Neuron (in vitro differentiated cells): ENCODE data around the gene RNU7-1.

Source experiments
- H2AFZ ChIP-seq: one replicate; pipeline ENCODE4 v1.6.1; 2013; ENCODE audit warnings: low read depth, mild to moderate bottlenecking, inconsistent platforms, low read length, moderate library complexity
- H3K27me3 ChIP-seq: one replicate; pipeline ENCODE4 v1.6.1; 2013; ENCODE audit warnings: low read length; ENCODE audit not compliant: insufficient read depth
- H3K36me3 ChIP-seq: one replicate; pipeline ENCODE4 v1.6.1; 2013; ENCODE audit warnings: low read length; ENCODE audit not compliant: insufficient read depth
- H3K4me1 ChIP-seq: one replicate; pipeline ENCODE4 v1.6.1; 2013; ENCODE audit warnings: low read length; ENCODE audit not compliant: insufficient read depth
- H3K4me3 ChIP-seq: 2 replicates; pipeline ENCODE4 v1.5.1; 2013; ENCODE audit warnings: mild to moderate bottlenecking, low read length, moderate library complexity
- H3K9me3 ChIP-seq: one replicate; pipeline ENCODE4 v1.6.1; 2013; ENCODE audit warnings: low read length

Gene RNU7-1

DNA sequence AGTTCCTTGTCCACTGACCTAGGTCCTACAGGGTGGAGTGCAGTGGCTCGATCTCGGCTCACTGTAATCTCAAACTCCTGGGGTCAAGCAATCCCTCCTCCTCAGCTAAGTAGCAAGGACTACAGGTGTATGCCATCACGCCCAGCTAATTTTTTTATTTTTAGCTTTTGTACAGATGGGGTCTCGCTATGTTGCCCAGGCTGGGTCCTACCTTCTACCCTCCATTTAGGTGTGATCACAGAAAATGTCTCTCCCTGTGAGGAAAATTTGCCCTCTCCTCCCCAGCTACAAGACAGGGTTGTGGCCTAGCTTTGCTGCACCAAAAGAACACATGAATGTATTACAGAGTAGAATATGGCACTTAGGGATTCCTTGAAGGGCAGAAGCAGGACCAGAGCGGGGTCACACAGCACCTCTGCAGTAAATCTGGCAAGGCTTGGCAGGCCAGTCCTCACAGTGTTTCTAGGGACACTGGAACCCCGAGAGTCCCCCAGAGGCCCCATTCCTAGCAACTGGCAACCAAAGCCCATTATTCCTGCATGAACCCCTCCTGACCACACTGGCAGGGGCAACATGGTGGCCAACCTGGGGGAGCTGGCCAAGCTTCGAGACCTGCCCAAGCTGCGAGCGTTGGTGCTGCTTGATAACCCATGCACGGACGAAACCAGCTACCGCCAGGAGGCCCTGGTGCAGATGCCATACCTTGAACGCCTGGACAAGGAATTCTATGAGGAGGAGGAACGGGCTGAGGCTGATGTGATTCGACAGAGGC is 31.3 kb upstream of the RNU7-1 start:
- Histone ChIP-seq H3K4me3 (no peak overlapping the region), H3K36me3 (no peaks in the 10 kb centered on the region), H3K4me1 (peaks cover 13% of the 10 kb centered on the region), H2AFZ (no peak overlapping the region), H3K27me3 (no peaks in the 10 kb centered on the region), H3K9me3 (no peaks in the 10 kb centered on the region)

DNA sequence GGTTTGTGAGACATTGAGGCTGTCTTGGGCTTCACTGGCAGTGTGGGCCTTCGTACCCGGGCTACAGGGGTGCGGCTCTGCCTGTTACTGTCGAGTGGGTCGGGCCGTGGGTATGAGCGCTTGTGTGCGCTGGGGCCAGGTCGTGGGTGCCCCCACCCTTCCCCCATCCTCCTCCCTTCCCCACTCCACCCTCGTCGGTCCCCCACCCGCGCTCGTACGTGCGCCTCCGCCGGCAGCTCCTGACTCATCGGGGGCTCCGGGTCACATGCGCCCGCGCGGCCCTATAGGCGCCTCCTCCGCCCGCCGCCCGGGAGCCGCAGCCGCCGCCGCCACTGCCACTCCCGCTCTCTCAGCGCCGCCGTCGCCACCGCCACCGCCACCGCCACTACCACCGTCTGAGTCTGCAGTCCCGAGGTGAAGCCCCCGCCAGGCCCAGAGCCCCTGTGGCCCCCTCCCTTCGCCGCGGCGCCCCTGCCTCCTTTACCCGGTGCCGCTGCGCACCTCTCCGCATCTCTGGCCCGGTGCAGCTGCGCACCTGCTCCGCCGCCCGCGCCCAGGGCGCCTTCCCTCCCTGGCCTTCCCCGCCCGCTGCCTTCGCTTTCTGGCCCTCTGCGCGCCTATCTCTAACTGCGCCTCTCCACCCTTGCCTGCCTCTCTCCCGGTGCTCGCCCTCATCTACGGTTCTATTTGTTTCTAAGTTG is 29.2 kb upstream of the RNU7-1 start, which contains the start of gene ENO2:
Gene ENO2 (plus strand): TSS at position 335 of the 701 bp plus-strand sequence. CDS start 1,253 bp downstream, outside the sequence.
- H3K4me1 ChIP-seq = peaks cover 13% of the 10 kb centered on the region
- peaks cover 3% of the 10 kb centered on the region for H3K36me3 ChIP-seq
- peak within 1 kb of the TSS; percentile 59 for H3K4me3 ChIP-seq
- H3K9me3 ChIP-seq = no peaks in the 10 kb centered on the region
- H3K27me3 ChIP-seq = no peaks in the 10 kb centered on the region
- H2AFZ ChIP-seq = peak within 1 kb of the TSS; percentile 80

DNA sequence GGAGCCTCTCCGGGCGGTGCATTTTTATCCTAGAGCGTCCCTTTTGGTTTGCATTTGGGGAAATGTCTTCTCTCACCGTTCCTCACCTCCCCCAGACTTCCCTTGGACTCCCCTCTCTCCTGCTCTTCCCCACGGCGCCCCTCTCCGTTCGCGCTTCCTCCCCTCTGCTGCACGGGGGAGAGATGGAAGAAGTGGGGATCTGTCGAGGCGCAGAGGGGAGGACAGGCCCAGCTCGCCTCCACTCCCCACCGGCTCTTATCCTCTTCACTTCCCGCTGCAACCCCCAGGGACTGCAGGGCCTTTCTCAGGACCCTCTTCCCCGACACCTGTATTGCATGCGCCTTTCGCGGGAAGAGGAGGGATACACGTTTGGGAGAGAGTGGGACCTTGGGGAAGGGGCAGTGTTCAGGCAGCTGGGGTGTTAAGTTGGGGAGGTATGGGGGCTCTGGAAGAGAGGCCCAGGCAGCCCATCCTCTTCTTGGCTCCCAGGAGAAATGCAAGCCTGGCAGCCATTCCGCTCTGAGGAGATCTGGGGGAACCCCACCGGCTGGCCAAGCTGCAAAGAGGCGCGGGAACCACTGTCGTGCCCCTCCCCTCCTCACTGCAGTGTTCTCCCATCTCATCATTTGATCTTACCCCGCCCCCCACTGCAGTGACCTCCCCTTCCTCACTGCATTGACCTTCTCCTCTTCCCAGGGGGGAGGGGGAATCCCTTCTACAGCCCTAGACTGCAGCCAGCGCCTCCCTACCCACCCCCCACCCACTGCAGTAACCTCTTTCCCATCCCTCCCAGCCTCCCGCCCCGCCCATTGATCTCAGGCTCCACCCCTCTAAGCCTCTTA is 28.4 kb upstream of the RNU7-1 start:
- Histone ChIP-seq H2AFZ (peak overlapping the region; percentile 80), H3K27me3 (no peaks in the 10 kb centered on the region), H3K4me3 (peak overlapping the region; percentile 59), H3K9me3 (no peaks in the 10 kb centered on the region), H3K4me1 (peaks cover 13% of the 10 kb centered on the region), H3K36me3 (peaks cover 5% of the 10 kb centered on the region)

DNA sequence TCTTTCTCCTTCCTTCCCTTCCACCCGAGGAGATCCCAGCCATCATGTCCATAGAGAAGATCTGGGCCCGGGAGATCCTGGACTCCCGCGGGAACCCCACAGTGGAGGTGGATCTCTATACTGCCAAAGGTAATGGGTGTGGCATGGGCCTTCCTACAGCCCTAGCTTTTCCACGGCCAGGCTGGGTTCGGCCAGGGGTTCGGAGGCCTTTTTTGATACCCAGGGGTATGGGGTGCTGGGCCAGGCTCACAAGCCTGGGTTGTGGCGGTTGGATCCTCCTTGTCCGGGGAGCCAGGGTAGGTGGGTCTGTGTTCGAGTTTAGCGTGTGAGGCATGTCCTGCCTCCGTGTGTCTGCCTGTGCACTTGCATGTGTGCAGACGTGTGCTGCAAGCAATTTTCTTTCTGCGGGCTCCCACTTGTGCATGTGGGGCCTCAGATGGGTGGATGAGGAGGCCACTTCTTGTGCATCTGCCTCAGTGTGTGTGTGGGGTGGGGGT is 27.8 kb upstream of the RNU7-1 start:
- Histone ChIP-seq H3K4me1 (peaks cover 13% of the 10 kb centered on the region), H3K27me3 (no peaks in the 10 kb centered on the region), H3K36me3 (peaks cover 6% of the 10 kb centered on the region), H3K9me3 (no peaks in the 10 kb centered on the region), H2AFZ (no peak overlapping the region), H3K4me3 (no peak overlapping the region)

DNA sequence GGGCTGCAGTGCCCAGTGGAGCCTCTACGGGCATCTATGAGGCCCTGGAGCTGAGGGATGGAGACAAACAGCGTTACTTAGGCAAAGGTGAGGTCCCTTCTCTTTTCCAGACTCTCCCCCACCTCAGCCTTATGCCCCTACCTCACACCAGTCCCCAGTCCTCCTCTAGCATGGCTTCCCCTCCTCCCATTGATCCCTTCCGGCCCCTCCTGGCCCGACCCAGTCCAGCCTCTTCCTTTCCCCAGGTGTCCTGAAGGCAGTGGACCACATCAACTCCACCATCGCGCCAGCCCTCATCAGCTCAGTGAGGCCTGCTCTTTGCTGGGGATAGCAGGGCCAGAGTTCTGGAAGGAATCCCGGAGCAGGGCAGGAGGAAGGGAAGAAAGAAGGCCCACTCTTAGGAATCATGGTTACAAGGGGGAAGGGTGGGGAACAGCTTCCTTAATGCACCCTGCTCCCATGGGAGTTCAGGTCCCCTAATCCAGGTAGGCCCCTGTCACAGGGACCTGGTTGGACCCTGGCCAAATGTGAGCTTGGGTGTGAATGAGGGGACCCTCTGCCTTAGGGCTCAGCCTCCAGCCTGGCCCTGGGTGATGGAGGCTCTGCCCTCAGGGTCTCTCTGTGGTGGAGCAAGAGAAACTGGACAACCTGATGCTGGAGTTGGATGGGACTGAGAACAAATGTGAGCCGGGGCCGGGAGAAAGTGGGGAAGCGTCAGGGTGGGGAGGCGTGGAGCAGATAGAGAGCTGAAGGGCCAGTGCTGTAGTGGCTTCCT is 27.0 kb upstream of the RNU7-1 start:
- Histone ChIP-seq H3K36me3 (peaks cover 10% of the 10 kb centered on the region), H2AFZ (no peak overlapping the region), H3K4me3 (no peak overlapping the region), H3K9me3 (no peaks in the 10 kb centered on the region), H3K27me3 (no peaks in the 10 kb centered on the region), H3K4me1 (peaks cover 13% of the 10 kb centered on the region)

DNA sequence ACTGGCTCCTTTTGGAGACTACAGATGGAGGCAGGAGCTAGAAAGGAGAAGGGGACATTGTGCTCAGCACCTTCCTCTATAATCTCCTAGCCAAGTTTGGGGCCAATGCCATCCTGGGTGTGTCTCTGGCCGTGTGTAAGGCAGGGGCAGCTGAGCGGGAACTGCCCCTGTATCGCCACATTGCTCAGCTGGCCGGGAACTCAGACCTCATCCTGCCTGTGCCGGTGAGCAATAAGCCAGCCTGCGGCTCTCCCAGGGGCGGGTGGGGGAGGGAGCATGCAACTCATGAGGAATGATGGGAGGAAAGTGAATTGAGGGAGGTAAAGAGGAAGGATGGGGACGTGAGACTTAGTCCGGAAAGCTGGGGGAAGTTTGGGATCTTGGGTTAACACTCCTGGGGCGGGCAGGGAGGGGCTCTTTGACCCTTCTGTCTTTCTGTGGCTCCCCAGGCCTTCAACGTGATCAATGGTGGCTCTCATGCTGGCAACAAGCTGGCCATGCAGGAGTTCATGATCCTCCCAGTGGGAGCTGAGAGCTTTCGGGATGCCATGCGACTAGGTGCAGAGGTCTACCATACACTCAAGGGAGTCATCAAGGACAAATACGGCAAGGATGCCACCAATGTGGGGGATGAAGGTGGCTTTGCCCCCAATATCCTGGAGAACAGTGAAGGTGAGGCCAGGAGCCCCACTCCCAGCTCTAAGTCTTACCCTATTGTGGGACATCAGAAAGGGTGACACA is 26.0 kb upstream of the RNU7-1 start:
- peaks cover 14% of the 10 kb centered on the region for H3K4me1 ChIP-seq
- no peak overlapping the region for H3K4me3 ChIP-seq
- H3K36me3 ChIP-seq = peaks cover 10% of the 10 kb centered on the region
- H3K27me3 ChIP-seq = no peaks in the 10 kb centered on the region
- no peak overlapping the region for H2AFZ ChIP-seq
- no peaks in the 10 kb centered on the region for H3K9me3 ChIP-seq

DNA sequence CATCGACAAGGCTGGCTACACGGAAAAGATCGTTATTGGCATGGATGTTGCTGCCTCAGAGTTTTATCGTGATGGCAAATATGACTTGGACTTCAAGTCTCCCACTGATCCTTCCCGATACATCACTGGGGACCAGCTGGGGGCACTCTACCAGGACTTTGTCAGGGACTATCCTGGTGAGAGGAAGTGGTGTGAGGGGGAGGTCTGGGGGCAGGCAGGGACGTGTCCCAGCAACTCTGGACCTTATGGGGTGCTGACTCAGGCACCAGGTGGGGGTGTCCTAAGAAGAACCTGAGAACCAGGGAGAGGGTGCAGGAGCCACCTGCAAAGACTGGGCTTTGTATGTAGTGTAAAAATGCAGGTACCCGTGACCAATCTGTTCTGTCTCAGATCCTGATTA is 24.0 kb upstream of the RNU7-1 start:
- Histone ChIP-seq H3K9me3 (no peaks in the 10 kb centered on the region), H3K27me3 (no peaks in the 10 kb centered on the region), H3K36me3 (peaks cover 10% of the 10 kb centered on the region), H3K4me3 (no peak overlapping the region), H3K4me1 (peaks cover 27% of the 10 kb centered on the region), H2AFZ (no peak overlapping the region)

DNA sequence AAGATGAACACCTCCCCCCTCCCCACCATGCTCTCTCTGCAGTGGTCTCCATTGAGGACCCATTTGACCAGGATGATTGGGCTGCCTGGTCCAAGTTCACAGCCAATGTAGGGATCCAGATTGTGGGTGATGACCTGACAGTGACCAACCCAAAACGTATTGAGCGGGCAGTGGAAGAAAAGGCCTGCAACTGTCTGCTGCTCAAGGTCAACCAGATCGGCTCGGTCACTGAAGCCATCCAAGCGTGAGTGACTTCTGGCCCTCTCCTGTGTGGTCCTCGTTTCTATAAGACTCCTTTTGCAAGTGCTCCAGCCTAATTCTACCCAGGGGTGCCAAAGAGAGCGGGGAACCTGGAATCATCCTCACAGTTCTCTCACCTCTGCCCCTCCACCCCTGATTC is 22.1 kb upstream of the RNU7-1 start:
- peaks cover 37% of the 10 kb centered on the region for H3K4me1 ChIP-seq
- no peaks in the 10 kb centered on the region for H3K27me3 ChIP-seq
- no peaks in the 10 kb centered on the region for H3K9me3 ChIP-seq
- H3K36me3 ChIP-seq = peaks cover 10% of the 10 kb centered on the region
- no peak overlapping the region for H3K4me3 ChIP-seq
- H2AFZ ChIP-seq = no peak overlapping the region

DNA sequence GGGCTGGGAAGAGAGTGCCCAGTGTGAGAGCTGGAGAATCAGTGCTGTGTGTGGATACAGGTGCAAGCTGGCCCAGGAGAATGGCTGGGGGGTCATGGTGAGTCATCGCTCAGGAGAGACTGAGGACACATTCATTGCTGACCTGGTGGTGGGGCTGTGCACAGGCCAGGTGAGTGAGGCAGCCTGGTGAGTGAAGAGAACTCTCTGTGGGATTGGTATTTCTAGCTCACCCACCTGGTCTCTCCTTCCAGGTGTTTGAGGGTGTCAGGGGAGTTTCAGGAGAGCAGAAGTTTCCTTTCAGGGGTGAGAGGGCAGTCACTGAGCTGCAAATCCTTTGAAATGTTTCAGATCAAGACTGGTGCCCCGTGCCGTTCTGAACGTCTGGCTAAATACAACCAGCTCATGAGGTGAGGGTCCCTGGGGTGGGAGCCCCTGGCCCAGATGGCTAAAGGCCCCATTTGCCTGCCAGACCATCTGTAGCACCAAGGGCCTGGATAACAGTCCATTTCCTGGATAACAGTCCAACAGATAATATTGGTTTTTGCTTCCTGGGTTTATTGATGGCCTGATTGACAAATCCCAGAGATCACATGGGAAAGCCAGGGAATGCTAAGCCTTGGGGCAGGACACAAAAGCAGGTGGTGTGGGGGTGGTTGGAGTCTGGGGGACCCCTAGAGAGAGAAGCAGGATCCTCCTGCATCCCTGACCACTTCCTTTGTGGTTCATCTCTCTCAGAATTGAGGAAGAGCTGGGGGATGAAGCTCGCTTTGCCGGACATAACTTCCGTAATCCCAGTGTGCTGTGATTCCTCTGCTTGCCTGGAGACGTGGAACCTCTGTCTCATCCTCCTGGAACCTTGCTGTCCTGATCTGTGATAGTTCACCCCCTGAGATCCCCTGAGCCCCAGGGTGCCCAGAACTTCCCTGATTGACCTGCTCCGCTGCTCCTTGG is 21.3 kb upstream of the RNU7-1 start:
- Histone ChIP-seq H2AFZ (no peak overlapping the region), H3K4me3 (no peak overlapping the region), H3K36me3 (peaks cover 10% of the 10 kb centered on the region), H3K27me3 (no peaks in the 10 kb centered on the region), H3K4me1 (peaks cover 45% of the 10 kb centered on the region), H3K9me3 (no peaks in the 10 kb centered on the region)

DNA sequence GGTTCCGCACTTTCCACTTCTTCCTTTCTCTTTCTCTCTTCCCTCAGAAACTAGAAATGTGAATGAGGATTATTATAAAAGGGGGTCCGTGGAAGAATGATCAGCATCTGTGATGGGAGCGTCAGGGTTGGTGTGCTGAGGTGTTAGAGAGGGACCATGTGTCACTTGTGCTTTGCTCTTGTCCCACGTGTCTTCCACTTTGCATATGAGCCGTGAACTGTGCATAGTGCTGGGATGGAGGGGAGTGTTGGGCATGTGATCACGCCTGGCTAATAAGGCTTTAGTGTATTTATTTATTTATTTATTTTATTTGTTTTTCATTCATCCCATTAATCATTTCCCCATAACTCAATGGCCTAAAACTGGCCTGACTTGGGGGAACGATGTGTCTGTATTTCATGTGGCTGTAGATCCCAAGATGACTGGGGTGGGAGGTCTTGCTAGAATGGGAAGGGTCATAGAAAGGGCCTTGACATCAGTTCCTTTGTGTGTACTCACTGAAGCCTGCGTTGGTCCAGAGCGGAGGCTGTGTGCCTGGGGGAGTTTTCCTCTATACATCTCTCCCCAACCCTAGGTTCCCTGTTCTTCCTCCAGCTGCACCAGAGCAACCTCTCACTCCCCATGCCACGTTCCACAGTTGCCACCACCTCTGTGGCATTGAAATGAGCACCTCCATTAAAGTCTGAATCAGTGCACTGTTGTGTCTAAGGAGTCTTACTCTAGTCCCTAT is 20.4 kb upstream of the RNU7-1 start:
- no peak overlapping the region for H3K4me3 ChIP-seq
- H3K9me3 ChIP-seq = no peaks in the 10 kb centered on the region
- H3K4me1 ChIP-seq = peaks cover 45% of the 10 kb centered on the region

DNA sequence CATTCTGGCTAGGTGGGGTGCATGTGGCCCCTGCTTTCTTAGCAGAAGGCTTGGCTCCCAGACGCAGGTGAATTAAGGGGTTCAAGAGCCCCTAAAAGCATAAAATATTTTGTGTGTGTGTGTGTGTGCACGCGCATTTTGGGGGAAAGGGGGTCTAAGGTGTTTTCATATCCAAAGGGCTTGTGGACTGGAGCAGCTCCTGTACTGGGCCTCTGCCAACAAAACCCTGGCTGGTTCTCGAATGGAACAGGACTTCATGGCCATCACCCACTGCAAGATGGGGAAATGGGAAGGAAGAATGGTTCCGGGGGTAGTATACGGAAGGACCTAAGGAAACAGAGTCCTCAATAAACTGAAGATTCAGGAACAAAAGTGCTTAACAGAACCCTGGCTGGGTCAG is 19.8 kb upstream of the RNU7-1 start:
- Histone ChIP-seq H3K9me3 (no peaks in the 10 kb centered on the region), H2AFZ (no peak overlapping the region), H3K36me3 (peaks cover 10% of the 10 kb centered on the region), H3K4me3 (no peak overlapping the region), H3K27me3 (no peaks in the 10 kb centered on the region), H3K4me1 (peaks cover 45% of the 10 kb centered on the region)

More for the DNA sequence above, 20.4 kb upstream of the RNU7-1 start:
- Histone ChIP-seq H2AFZ (no peak overlapping the region), H3K27me3 (no peaks in the 10 kb centered on the region), H3K36me3 (peaks cover 10% of the 10 kb centered on the region)
